H54 (cell line): Measurements from ENCODE around the gene RIBC2.
"Not testable (repeated sequence)": the region's sequence is repeated elsewhere in the genome, so short reads cannot be mapped to it uniquely, and the experiment has no call there.

Experiments used
- DNase-seq: peaks from one replicate; pipeline ENCODE4 v3.0.0; 2011; ENCODE audit warnings: low spot score, mixed read lengths; ENCODE audit not compliant: insufficient read length
- FAIRE-seq: peaks from 3 replicates; lab custom pipeline; 2011; peaks lifted over from hg19 to GRCh38; lab: Jason Lieb, UNC
- POLR2A ChIP-seq: IDR thresholded peaks from 2 replicates; pipeline ENCODE4 v1.6.1; 2011; ENCODE audit warnings: low read depth, mild to moderate bottlenecking, low read length

RIBC2 gene

DNA sequence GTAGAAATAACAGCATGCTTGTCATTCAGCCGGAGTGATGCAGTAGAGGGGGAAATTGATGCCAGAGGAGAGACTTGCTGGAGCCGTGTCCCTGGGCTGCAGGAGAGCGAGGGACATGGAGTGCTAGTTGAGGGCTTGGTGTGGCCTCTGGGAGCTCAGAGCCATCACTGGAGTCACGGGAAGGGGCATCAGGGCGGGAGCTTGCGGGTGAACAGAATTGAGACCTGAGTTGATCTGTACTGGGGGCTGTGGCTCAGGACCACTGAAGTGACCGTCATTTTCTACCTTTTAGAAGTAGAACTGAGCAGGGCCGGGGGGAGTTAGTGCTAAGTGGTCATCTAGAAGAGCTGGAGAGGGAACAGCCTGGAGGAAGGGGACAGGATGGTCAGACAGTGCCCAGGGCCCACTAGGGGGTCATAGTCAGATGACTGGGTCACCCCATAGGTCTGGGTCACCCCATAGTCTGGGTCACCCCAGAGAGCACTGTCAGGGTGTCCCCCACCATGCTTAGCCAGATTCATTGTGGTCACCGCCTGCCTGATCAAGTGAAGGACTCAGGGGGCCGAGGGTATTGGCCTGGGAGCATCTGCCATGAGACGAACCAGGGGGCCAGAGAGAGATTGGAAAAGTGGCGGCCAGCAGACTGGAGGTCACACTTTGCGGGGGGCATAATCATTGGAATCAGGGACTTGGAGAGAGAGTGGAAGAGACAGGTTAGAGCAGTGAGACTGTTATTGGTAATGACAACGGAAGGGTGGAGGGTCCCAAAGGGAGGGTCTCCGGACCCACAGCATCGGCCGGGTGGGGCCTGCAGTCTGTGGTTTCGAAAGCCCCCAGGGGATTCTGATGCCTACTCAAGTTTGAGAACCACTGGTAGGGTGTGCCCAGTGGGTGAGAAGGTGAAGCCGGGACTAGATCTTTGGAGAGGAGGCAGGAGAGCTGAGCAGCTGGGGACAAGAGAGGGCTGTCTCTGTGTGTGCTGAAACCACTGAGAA lies 15.2 kb downstream of the RIBC2 start:
- TF ChIP-seq POLR2A = no peak
- DNase-seq (no peak), FAIRE-seq (no peak)

DNA sequence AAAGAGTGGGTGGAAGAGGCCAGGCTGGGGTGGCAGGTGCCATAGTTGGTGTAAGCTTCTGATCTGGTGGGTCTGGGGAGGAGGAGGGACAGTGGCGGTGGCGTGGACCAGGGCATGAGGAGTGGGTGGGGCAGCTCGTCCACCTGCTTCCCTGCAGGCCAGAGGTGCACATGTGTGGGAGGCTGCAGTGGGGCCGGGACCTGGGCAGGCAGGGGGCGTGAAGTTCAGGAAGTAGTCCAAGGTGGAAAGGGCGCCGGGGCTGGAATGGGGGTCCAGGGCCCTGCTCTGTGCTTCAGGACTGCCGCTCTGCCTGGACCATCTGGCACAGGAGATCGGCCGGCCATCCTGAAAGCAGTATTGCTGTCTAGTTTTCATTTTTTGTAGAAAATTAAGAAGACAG lies 15.9 kb downstream of the RIBC2 start:
- TF ChIP-seq POLR2A = no peak
- DNase-seq = no peak
- no peak for FAIRE-seq

DNA sequence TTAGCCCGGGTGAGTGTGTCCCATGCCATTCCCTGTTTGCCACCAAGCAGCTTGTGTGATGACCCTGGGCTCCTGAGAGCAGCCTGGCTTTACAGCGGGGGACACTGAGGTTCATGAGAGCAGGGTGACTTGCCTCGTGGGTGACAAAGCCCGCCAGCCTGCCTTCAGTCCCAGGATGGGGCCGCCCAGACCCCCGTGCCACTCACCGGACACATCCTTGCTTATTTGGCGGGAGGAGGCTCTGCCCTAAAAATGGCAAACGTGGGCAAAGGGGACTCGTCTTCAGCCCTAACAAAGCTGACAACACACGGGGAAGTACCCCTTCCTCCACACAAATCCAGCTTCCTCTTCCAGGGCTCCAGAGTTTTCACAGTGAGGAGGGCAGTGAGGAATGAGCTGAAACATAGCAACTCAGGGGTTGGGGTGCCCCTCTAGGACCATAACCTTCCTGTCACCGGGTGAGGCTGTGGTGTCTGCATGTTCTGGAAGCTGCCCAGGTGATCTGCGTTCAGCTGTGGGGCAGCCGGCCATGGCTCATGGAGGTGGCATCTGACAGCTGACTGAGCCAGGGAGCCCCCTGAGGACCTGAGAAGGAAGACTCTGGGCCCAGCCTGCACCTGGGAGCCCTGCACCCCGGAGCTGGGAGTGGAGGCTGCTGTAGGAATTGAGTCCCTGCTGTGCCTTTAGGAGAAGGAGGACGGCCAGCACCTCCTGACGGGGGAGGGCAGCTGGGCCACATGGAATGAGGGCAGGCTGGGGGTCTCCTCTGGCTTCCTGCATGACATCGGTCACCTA lies 16.7 kb downstream of the RIBC2 start:
- FAIRE-seq = no peak

DNA sequence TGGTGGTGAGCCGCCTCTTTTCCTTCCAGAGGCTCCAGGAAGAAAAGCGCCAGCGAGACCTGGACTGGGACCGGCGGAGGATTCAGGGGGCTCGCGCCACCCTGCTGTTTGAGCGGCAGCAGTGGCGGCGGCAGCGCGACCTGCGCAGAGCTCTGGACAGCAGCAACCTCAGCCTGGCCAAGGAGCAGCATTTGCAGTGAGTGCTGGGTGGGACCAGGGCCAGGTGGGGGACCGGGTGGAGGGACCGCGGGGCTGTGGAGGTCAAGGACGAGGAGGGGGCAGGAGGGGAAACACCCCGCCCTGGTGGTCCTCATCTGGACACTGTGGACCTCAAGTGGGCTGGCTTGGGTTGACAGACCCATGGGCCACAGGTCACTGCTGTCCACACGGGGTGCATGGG lies 17.4 kb downstream of the RIBC2 start:
- no peak for DNase-seq
- no peak for TF ChIP-seq POLR2A
- FAIRE-seq = no peak

More for the DNA sequence above, 16.7 kb downstream of the RIBC2 start:
- TF ChIP-seq POLR2A = no peak
- DNase-seq = no peak

DNA sequence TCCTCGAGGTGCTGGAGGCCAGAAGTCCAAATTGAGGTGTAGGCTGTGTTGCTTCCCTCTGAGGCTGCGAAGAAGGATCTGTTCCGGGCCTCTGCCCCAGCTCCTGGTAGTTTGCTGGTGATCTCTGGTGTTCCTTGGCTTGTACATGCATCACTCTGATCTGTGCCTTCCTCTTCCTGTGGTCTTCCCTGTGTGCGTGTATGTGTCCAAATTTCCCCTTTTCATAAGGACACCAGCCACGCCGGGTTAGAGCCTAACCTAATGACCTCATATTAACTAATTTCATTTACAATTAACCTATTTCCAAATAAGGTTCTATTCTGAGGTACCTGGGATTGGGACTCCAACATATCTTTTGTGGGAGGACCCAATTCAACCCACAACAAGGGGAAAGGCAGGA lies 21.5 kb downstream of the RIBC2 start:
- DNase-seq (no peak), FAIRE-seq (no peak)
- TF ChIP-seq POLR2A = no peak

DNA sequence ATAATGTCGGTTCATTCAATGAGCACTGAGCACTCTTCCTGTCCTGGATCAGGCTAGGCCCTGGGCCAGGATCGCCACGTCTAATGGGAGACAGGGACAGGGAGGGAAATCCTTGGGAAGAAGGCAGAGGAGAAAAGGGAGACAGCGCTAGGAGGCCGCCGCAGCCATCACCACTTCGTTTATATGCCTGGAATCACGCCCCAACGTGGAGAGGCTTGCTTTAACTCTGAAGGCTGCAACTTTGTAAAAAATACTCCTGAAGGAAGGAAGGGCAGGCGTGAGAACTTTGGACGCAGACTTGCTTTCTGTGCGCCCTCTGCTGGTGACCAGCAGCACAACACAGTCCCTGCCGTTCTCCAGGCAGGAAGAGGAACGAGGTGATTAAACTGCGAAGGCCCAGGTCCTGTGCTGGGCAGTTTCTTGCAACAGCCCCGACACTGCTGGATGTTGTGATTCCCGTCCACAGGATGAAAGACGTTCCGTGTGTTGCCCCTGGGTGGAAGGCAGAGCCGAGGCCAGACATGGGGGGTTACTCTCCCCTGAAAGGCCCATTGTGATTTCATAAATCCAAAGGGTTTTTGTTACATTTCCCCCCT lies 22.1 kb downstream of the RIBC2 start:
- FAIRE-seq = peak; percentile 89
- no peak for TF ChIP-seq POLR2A

DNA sequence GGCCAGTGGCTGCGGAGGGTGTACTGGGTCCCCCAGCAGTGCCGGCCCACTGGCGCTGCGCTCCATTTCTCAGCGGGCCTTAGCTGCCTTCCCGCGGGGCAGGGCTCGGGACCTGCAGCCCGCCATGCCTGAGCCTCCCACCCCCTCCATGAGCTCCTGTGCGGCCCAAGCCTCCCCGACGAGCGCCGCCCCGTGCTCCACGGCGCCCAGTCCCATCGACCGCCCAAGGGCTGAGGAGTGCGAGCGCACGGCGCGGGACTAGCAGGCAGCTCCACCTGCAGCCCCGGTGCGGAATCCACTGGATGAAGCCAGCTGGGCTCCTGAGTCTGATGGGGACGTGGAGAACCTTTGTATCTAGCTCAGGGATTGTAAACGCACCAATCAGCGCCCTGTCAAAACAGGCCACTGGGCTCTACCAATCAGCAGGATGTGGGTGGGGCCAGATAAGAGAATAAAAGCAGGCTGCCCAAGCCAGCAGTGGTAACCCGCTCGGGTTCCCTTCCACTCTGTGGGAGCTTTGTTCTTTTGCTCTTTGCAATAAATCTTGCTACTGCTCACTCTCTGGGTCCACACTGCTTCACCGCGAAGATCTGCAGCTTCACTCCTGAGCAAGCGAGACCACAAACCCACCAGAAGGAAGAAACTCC lies 23.5 kb downstream of the RIBC2 start:
- FAIRE-seq = not testable (repeated sequence)

More for the DNA sequence above, 22.1 kb downstream of the RIBC2 start:
- DNase-seq = peak; percentile 76

DNA sequence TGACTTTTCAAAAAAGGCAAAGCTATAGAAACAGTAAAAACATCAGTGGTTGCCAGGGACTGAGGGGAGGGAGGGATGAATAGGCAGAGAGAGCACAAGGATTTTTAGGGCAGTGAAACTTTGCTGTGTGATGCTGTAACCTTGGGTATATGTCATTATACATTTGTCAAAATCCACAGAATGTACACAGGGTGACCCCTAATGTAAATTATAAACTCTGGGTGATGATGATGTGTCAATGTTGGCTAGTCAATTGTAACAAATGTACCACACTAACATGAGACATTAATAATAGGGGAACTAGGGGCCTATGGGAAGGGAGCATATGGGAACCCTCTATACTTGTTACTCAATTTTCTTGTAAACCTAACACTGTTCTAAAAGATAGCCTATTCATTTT lies 24.8 kb downstream of the RIBC2 start:
- no peak for FAIRE-seq
- no peak for TF ChIP-seq POLR2A
- no peak for DNase-seq

More for the DNA sequence above, 23.5 kb downstream of the RIBC2 start:
- DNase-seq = not testable (repeated sequence)

DNA sequence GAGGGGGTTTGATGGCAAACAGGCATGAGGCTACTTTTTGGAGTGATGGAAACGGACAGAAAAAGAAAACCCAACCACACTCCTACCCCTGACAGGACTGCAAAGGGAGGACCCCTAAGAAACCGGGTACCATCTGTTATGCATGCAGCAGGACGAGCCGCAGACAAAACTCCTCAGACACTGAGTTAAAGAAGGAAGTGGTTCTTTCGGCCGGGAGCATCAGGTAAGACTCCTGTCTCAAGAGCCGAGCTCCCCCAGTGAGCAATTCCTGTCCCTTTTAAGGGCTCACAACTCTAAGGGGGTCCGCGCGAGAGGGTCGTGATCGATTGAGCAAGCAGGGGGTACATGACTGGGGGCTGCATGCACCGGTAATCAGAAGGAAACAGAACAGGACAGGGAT lies 27.2 kb downstream of the RIBC2 start:
- not testable (repeated sequence) for DNase-seq, FAIRE-seq

DNA sequence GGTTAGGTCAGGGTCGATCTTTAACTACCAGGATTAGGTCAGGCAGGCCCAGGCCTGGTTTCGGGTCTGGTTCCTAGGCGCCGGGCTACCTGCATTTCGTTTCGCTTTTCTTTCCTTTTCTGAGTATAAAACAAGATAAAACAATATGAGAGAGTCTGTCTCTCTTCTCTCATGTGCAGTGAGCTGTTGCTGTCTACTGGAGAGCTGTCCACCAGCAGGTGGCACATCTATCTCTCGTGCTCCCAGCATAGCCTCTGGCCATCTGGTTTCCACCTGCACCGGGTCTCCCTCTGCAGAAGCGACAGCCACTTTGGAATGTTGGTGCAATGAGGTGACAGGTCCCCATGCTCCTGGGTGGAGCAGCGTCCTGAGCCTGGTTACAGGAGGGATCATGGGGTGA lies 27.6 kb downstream of the RIBC2 start:
- DNase-seq (peak; percentile 51), FAIRE-seq (peak; percentile 11)
- TF ChIP-seq POLR2A = no peak

DNA sequence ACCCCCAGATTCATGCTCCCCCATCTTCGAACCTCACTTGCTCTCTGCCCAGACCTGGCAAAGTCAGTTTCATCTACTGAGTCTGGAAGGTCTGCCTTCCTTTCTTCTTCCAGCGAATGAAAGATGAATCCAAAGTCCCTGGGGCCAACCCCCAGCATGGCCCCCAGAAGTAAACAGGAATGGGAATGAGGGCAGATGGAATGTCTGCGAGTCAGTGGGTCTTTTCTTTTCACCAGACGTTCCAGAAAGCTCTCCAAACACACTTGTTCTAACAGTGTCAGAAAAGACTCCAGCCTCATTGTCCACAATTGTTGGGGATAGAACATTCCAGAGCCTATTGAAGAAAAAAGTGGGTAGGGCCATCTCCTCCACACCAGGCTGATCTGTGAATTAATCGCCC lies 28.6 kb downstream of the RIBC2 start:
- FAIRE-seq (no peak), DNase-seq (no peak)
- TF ChIP-seq POLR2A = no peak

DNA sequence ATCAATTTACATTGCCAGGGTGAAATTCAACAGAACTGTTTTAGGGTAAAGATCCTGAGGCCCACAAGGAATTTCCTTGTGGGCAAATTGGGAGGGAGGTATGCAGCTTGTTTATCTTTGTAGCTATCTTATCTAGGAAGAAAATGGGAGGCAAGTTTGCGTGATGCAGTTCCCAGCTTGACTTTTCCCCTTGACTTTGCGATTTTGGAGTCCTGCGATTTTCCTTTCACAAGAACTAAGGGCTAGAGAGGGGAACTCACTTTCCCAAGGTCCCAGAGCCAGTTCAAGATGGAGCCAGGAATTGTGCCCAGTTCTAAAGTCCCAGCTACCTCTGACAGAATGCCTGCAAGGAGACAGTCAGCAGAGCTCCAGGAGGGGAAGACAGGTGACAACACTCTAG lies 30.7 kb downstream of the RIBC2 start:
- DNase-seq = no peak

DNA sequence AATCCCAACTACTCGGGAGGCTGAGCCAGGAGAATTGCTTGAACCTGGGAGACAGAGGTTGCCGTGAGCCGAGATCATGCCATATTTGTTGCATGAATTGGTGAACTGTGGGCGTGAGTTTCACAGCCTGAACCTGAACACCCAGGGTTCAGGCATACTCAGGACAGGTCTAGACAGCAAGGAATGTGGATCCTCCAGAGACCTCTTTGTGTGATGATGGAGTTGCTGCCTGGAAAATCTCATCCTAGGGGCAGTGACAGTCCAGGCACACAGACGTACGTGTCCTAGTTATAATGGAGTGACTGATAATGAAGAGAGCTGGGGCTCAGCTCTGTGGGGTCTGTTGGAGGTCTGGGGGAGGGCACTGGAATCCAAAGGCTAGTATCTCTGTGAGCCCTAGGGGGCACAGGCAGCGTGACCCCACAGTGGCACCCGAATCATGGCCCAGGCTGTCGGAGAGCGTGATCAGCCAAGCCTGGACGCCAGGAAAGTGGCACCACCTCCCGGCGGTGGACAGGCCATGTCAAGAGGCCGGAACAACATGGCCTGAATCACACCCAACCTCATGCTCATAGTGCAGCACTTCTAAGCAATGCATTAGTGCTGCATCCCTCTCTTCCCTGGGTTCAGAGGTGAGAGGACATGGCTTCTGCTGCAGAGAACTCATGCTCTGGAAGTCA lies 31.7 kb downstream of the RIBC2 start:
- FAIRE-seq (no peak), DNase-seq (no peak)
- no peak for TF ChIP-seq POLR2A

More for the DNA sequence above, 30.7 kb downstream of the RIBC2 start:
- no peak for FAIRE-seq
- no peak for TF ChIP-seq POLR2A
